ENCODE measurements around the gene UBE2L3. TPM values are rescaled to one million over a fixed set of nuclear protein-coding genes. Genes with fewer than 3 reads are reported as not detected.
"Not testable (repeated sequence)": the region's sequence is repeated elsewhere in the genome, so short reads cannot be mapped to it uniquely, and the experiment has no call there.

Gene UBE2L3
- 100 to 1,000 TPM in 1 of 2 donors, 10 to 100 TPM in 1; 86.3 to 114 TPM for total RNA-seq

DNA sequence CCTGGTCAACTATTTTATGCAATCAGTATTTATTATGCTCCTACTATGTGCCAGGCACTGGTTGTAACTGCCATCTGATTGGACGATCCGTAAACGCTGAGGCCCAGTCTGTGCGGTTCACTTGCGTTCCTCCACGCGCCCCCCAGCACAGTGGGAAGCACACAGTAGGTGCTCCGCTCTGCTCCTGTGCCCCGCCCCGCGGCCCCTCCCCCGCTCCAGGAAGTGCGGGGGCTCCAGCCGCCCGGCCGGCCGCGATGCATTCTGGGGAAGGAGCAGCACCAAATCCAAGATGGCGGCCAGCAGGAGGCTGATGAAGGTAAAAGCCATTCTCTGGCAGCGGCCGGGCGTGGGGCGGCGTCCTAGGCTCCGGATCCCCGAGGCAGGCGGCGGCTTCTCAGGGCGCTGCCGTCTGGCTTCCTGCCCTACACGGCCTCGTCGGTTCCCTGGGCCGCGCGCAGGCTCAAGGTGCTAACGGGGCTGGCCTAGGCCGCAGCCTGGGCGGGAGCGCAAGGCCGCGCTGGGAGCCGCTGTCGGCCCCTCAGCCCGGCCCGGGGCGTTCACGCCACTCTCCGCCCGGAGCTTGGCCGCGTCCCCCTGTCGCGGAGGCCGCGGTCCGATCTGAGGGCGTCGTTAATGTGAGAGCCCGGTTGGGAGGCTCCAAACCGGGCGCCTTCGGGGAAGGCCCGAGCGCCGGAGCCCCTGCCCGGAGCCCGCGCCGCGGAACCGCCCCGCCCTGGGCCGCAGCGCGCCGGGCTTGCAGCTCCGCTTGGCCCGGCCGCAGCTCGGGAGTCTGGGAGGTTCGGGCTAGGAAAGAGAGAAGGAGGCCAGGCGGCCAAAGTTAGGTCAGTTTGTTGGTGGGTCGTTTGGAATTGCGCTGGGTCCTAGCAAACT, at the start of gene UBE2L3:
Gene UBE2L3 (plus strand): TSS at position 259 of the 891 bp plus-strand sequence. CDS start 31 bp downstream, at position 290.
- no peaks in the 10 kb centered on the region for H3K9me3 Mint-ChIP-seq
- peak; percentile 91 for DNase-seq (ENCODE audit: low spot score)
- H3K4me1 Mint-ChIP-seq (ENCODE audit: low read depth in 2 of 2): peaks cover 35 to 41% of the 10 kb centered on the region in 2 donors
- peaks cover 18% of the 10 kb centered on the region for H3K36me3 Mint-ChIP-seq
- peak within 1 kb of the TSS; percentile 90 for H3K4me3 Mint-ChIP-seq
- no peaks in the 10 kb centered on the region for H3K27me3 Mint-ChIP-seq
- H3K27ac Mint-ChIP-seq: peak within 1 kb of the TSS; percentile 98
- peak; percentile 79 to 82 for ATAC-seq

DNA sequence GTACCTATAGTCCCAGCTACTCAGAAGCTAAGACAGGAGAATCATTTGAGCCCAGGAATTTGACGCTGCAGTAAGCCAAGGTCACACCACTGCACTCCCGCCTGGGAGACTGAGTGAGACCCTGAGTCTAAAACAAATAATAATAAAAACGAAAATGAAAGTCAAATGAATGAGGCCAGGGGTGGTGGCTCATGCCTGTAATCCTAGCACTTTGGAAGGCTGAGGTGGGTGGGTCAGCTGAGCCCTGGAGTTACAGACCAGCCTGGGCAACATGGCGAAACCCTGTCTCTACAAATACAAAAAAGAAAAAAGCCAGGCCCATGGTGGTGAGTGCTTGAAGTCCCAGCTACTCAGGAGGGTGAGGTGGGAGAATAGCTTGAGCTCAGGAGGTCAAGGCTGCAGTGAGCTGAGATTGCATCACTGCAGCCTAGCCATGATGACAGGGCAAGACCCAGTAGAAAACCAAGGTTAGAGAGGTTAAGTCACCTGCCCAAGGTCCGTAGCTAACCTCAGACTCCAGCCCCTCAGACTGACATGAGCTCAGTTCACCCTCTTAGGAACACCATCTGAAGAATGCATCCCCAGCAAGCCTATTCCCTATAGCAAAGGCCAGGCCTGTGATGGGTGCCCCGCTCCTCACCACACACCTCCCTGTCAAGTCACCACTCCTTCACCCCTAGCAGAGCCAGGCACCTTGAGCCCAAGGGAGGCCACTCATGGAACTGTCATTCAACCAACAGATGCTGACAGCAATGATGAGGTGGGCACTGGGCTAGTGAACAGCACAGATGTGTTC, 40.6 kb upstream of the UBE2L3 start:
- not testable (repeated sequence) for H3K9me3 Mint-ChIP-seq; ATAC-seq; H3K36me3 Mint-ChIP-seq; H3K27ac Mint-ChIP-seq; DNase-seq (ENCODE audit: low spot score); H3K27me3 Mint-ChIP-seq; H3K4me3 Mint-ChIP-seq; H3K4me1 Mint-ChIP-seq (ENCODE audit: low read depth in 2 of 2)

DNA sequence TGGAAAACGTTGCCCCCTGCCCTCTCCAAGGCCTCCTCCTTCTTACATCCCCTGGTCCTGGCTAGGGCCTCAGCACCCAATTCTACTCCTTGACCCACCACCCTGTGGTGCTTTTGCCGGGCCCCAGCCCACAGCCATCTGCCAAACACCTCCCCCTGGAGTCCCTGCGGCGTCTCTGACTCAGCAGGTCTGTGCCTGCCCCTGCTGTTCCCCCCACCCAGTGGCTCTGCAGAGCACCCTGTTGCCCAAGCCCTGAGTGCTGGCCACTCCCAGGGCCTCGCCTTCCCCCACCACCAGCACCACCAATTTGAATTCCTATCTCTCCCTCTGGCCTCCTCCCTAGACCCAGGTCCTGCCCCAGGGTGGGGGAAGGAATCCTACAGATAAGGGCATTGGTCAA, 36.0 kb upstream of the UBE2L3 start:
- H3K9me3 Mint-ChIP-seq; H3K27me3 Mint-ChIP-seq; H3K4me1 Mint-ChIP-seq (ENCODE audit: low read depth in 2 of 2); DNase-seq (ENCODE audit: low spot score); H3K36me3 Mint-ChIP-seq; H3K4me3 Mint-ChIP-seq; ATAC-seq; H3K27ac Mint-ChIP-seq: not testable (repeated sequence)

DNA sequence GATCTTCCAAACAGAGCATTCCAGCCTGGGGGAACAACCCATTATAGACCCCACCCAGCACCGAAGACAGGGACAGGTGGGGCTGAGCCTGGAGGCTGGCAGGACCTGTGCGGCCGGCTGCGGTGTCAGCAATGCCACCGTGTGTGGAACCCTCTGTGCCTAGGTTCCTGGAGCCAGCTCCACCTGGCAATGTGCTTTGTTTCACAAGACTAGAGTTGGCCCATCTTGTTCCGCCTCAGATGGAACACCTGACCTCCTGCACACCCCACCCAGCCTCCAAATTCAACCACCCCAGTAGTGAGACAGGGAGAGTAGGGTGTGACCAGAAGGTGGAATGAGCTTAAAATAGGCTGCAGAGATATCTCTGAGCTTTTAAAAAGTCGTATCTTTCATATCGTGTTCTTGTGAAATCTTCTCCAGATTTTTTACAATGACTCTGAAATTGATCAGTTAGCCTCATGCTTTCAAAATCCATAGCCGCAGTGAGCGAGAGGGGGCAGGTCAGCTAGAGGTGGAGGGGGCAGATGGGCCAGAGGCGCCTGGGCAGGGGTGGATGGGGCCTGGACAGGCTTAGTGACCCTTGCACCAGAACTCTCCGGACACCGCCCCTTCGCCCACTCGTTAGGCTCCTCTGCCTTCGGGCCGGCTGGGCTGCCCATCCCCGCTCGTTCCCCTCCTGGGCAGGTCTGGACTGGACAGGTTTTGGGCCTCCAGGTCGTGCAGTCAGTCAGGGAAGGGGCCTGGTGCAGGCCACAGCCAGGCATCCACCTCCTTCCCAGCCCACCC, 34.5 kb upstream of the UBE2L3 start:
- not testable (repeated sequence) for H3K36me3 Mint-ChIP-seq; H3K27me3 Mint-ChIP-seq; H3K4me1 Mint-ChIP-seq (ENCODE audit: low read depth in 2 of 2); H3K4me3 Mint-ChIP-seq; H3K27ac Mint-ChIP-seq; ATAC-seq; DNase-seq (ENCODE audit: low spot score); H3K9me3 Mint-ChIP-seq

DNA sequence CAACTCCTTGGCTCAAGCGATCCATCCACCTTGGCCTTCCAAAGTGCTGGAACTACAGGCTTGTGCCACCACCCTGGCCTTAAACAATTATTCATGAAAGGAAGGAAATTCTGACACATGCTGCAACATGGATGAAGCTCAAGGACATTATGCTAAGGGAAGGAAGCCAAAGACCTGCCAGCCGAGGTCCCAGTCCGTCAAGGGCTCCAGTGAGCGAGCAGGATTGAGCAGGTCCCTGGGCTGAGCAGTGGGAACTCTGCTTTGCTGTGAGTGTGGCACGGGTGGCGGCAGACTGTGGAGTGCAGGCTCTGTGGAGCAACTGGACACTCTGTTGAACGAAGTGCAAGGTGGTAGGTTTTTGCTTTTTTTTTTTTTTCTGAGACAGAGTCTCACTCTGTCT, 27.7 kb upstream of the UBE2L3 start:
- not testable (repeated sequence) for H3K9me3 Mint-ChIP-seq; H3K36me3 Mint-ChIP-seq; H3K4me1 Mint-ChIP-seq (ENCODE audit: low read depth in 2 of 2); H3K27me3 Mint-ChIP-seq; H3K27ac Mint-ChIP-seq; H3K4me3 Mint-ChIP-seq; ATAC-seq; DNase-seq (ENCODE audit: low spot score)

DNA sequence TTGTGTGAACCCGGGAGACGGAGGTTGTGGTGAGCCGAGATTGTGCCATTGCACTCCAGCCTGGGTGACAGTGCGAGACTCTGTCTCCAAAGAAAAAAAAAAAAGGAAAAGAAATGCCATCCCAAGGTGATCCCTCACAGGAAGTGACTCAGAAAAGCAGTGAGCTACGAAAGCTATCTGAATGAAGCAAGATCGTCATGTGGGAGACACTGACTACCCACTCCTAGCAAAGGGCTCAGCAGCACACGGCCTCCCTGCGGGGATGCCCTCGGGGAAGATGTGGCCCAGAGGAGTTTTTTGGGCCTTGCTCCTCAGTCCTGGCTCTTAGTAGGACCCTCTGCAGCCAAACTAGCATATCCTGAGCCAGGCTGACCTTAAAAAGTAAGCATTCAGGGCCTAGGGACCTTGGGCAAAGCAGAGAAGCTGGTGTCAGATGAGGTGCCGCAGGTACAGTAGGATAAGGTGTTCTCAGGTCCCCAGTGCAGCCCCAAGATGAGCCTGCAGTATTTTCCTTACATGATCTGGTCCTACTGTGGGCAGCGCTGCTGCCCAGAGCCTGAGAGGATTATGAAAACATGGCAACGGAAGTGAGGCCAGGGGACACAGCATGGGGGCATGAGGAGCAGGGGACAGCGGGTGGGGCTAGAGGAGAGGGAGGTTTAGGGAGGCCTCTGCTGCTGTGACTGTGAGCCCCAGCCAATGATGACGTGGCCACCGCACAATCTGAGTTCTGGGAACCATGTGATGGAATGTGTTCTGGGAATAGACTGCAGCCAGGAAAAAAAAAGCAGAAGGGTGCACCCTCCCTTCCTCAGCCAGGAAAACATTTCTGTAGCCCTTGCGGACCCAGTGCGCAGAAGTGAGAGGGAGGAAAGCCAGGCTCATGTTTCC, 22.8 kb upstream of the UBE2L3 start:
- not testable (repeated sequence) for H3K27me3 Mint-ChIP-seq; H3K36me3 Mint-ChIP-seq; ATAC-seq; DNase-seq (ENCODE audit: low spot score); H3K9me3 Mint-ChIP-seq; H3K4me3 Mint-ChIP-seq; H3K27ac Mint-ChIP-seq; H3K4me1 Mint-ChIP-seq (ENCODE audit: low read depth in 2 of 2)

DNA sequence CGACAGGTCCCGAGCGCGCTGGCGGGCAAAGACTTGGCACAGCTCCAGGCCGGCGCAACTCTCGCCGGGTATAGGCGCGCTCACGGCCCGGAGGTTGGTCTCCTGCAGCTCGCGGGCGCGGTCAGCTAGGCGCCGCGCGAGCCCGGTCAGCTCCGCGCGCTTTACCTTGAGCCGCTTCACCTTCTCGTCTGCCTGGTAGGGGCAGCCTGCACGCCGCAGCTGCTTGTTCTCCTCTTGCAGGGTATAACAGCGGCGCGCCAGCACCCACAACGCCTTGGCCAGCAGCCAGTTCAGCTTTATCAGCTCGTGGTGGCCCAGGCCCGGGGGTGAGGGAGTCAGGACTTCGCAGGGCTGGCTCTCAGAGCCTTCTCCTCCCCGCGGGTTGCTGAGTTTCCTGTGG, 18.0 kb upstream of the UBE2L3 start:
- not testable (repeated sequence) for H3K9me3 Mint-ChIP-seq; H3K36me3 Mint-ChIP-seq; H3K4me3 Mint-ChIP-seq; H3K27me3 Mint-ChIP-seq; H3K4me1 Mint-ChIP-seq (ENCODE audit: low read depth in 2 of 2); H3K27ac Mint-ChIP-seq; DNase-seq (ENCODE audit: low spot score)
- ATAC-seq: peak; percentile 33 to 60

DNA sequence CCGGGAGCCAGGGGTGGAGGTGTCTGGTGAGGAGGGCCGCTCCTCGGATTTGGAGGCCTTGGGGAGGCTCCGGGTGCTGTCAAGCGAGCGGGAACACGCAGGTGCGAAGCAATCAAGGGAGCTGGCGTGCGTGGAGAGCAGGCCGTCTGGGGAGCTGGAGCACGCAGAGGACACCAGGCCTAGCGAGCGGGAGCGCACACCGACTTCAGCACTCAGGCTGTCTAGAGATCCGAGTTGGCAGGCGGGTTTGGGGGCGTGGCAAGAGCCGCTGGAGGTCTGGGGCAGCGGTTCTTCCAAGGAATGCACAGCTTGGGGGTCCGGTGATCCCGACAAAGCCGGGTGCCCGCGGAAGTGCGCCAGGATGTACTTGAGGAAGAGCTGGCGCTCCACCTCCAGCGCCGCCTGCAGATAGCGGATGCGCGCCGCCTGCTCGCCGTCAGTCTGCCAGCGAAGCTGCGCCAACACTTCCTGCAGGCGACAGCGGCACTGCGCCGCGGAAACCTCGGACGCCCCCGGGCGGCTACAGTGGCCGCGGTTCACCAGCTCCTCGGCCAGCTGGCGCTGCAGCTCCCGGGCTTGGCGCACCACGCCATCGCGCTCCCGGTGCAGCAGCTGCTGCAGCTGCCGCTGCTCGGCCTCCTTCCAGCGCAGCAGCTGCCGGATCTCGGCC, 17.4 kb upstream of the UBE2L3 start:
- ATAC-seq: peak; percentile 86 to 93
- H3K9me3 Mint-ChIP-seq; H3K27ac Mint-ChIP-seq; H3K27me3 Mint-ChIP-seq; H3K4me1 Mint-ChIP-seq (ENCODE audit: low read depth in 2 of 2); H3K36me3 Mint-ChIP-seq; H3K4me3 Mint-ChIP-seq; DNase-seq (ENCODE audit: low spot score): not testable (repeated sequence)

DNA sequence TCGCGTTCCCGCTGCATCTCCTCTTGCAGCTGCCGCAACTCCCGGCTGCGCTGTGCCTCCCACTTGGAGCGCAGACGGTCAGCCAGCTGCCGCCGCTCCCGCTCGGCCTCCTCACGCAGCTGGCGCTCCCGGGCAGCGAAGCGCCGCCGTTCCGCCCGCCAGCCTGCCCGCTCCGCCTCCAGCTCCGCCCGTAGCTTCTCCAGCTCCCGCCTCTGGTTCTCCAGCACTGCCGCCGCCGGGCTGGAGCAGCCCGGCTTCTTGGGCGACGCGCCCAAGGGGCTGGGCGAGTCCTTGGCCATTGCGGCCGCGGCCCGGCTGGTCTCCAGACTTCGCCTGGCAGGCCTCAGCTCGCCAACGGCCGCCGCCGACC, 16.9 kb upstream of the UBE2L3 start:
- not testable (repeated sequence) for H3K9me3 Mint-ChIP-seq; H3K27me3 Mint-ChIP-seq; DNase-seq (ENCODE audit: low spot score); H3K36me3 Mint-ChIP-seq; H3K27ac Mint-ChIP-seq; H3K4me3 Mint-ChIP-seq; H3K4me1 Mint-ChIP-seq (ENCODE audit: low read depth in 2 of 2)
- peak; percentile 21 to 34 for ATAC-seq

DNA sequence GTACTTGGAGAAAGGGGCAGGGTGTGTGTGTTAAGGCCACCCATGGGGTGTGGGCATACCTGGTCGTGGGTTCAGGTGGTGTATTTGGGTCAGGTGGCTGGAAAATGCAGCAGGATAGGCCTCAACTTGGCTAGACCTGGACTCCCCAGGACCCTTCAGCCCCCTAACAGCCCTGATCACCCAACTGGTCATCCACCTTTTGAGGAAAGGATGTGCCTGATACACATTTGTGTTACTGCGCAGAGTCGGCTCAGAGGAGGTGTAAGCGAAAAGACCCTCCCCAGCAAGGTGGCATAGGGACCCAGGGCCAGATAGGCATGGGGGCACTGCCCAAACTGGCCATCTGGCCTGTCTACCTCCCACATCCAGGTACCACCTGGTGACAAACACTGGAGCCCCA, 16.2 kb upstream of the UBE2L3 start, which contains the start of gene RIMBP3C:
Gene RIMBP3C (minus strand): TSS at position 101 of the 400 bp plus-strand sequence. CDS start 485 bp downstream, outside the sequence.
- H3K27me3 Mint-ChIP-seq; DNase-seq (ENCODE audit: low spot score); H3K27ac Mint-ChIP-seq; H3K9me3 Mint-ChIP-seq; H3K4me3 Mint-ChIP-seq; H3K4me1 Mint-ChIP-seq (ENCODE audit: low read depth in 2 of 2); H3K36me3 Mint-ChIP-seq; ATAC-seq: not testable (repeated sequence)

DNA sequence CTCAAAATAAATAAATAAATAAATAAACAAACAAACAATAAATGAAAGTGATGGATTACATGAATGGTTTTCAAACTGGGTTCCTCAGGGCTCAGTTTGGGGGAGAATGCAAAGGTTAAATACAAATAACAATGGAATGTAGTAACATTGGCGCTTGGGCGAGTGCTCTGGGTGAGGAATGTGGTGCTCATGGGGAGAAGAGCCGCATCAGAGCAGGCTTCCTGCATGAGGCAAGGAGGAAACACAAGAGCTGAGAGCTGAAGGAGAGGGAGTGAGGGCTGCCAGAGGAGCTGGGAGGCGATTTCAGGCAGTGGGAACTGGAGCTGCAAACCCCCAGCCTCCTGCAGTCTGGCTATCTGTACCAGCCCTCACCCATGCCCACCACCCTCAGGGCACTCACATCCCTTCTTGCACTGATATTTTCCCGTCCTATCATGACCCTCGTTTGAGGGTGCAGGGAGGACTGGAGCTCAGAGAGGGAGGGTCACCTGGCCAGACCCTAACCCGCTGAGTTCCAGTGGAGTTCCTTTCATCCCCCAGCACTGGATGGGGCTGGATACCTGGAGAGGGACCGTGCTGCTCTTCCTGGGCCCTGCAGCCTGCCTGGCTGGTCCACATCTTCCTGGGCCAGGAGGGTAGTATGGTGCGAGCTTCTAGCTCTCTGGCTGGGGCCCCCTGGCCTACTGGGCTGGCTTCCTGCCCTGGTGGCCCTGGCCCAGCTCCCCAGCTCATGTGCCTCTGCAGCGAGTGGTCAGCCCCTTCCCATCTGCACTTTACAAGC, 8.0 kb upstream of the UBE2L3 start:
- H3K36me3 Mint-ChIP-seq; DNase-seq (ENCODE audit: low spot score); H3K9me3 Mint-ChIP-seq; H3K4me1 Mint-ChIP-seq (ENCODE audit: low read depth in 2 of 2); H3K4me3 Mint-ChIP-seq; H3K27ac Mint-ChIP-seq; H3K27me3 Mint-ChIP-seq: not testable (repeated sequence)
- peak; percentile 31 to 33 for ATAC-seq

DNA sequence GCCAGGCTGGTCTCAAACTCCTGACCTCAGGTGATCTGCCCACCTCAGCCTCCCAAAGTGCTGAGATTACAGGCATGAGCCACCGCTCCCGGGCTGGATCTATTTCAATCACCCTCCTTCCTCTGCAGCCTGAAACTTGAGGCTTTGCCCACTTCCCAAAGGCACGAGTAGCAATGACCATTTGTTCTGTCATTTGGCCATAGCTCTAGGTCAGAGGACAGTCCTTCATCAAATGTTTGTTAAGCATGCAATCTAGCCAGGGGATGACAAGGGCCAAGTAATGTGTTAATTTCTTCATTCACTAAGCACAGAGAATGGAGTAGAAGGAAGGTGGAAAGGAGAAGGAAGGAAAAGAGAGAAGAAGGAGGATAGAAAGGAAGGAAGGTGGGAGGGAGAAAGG, 6.9 kb upstream of the UBE2L3 start:
- not testable (repeated sequence) for H3K27me3 Mint-ChIP-seq; H3K36me3 Mint-ChIP-seq; H3K4me3 Mint-ChIP-seq; ATAC-seq; DNase-seq (ENCODE audit: low spot score); H3K27ac Mint-ChIP-seq; H3K9me3 Mint-ChIP-seq; H3K4me1 Mint-ChIP-seq (ENCODE audit: low read depth in 2 of 2)
